WTC11 (cell line): ENCODE measurements around the gene GTF2A1L. TPM values are rescaled to one million over a fixed set of nuclear protein-coding genes. Genes with fewer than 3 reads are reported as not detected.

Source experiments
- ATAC-seq: fragments of 200-7000 bp; cut with Tn5 transposase; 2 replicates; pipeline ENCODE4 v1.10.0; 2021; ENCODE audit warnings: mild to moderate bottlenecking, moderate library complexity
- CTCF ChIA-PET: fragments of 300-600 bp; sonication (Branson Sonifier 250); formaldehyde crosslinking; loops from one replicate; lab custom pipeline; 2021; ENCODE audit warnings: antibody characterized with exemption; lab: Charles Lee
- POLR2A ChIA-PET: fragments of 350-600 bp; sonication (Branson Sonifier 250); formaldehyde crosslinking; loops from one replicate; lab custom pipeline; 2021; ENCODE audit warnings: antibody characterized with exemption; lab: Charles Lee
- DNase-seq: peaks from one replicate; pipeline ENCODE4 v3.0.0; 2021; ENCODE audit warnings: low spot score
- H3K27ac Mint-ChIP-seq: 2 replicates; pipeline ENCODE4 v1.8.0; 2021; ENCODE audit warnings: mixed read lengths
- H3K27me3 Mint-ChIP-seq: 2 replicates; pipeline ENCODE4 v1.8.0; 2021; ENCODE audit warnings: low read depth, mild to moderate bottlenecking, moderate library complexity, mixed read lengths
- H3K36me3 Mint-ChIP-seq: 2 replicates; pipeline ENCODE4 v1.8.0; 2021; ENCODE audit warnings: mixed read lengths
- H3K4me1 Mint-ChIP-seq: 2 replicates; pipeline ENCODE4 v1.8.0; 2022; ENCODE audit warnings: mixed read lengths
- H3K4me3 Mint-ChIP-seq: 2 replicates; pipeline ENCODE4 v1.8.0; 2021; ENCODE audit warnings: mild to moderate bottlenecking, moderate library complexity, mixed read lengths
- H3K9me3 Mint-ChIP-seq: 2 replicates; pipeline ENCODE4 v1.8.0; 2021; ENCODE audit warnings: mixed read lengths
- ATF1 ChIP-seq: sonication (generic); formaldehyde crosslinking; IDR thresholded peaks from 2 replicates; pipeline ENCODE4 v1.8.1; 2023; ENCODE audit warnings: mild to moderate bottlenecking, moderate library complexity, missing genetic modification reagents
- CREB1 ChIP-seq: sonication (generic); formaldehyde crosslinking; IDR thresholded peaks from 2 replicates; pipeline ENCODE4 v1.8.0; 2023; ENCODE audit warnings: mild to moderate bottlenecking, missing genetic modification reagents
- CREM ChIP-seq: sonication (generic); formaldehyde crosslinking; IDR thresholded peaks from 2 replicates; pipeline ENCODE4 v1.8.1; 2022; ENCODE audit warnings: mild to moderate bottlenecking, missing genetic modification reagents, moderate library complexity
- ETV6 ChIP-seq: sonication (generic); formaldehyde crosslinking; IDR thresholded peaks from 2 replicates; pipeline ENCODE4 v1.8.1; 2022; ENCODE audit warnings: mild to moderate bottlenecking, missing genetic modification reagents
- GRHL2 ChIP-seq: fragments of 250-450 bp; sonication (Bioruptor Pico); IDR thresholded peaks from 2 replicates; pipeline ENCODE4 v1.8.0; 2022; ENCODE audit warnings: mild to moderate bottlenecking, moderate library complexity; ENCODE audit not compliant: insufficient replicate concordance, severe bottlenecking
- JAZF1 ChIP-seq: fragments of 250-450 bp; sonication (Bioruptor Pico); IDR thresholded peaks from 2 replicates; pipeline ENCODE4 v1.9.0; 2021; ENCODE audit warnings: moderate library complexity, mild to moderate bottlenecking, inconsistent platforms
- MAX ChIP-seq: sonication (generic); formaldehyde crosslinking; IDR thresholded peaks from 2 replicates; pipeline ENCODE4 v1.8.0; 2022; ENCODE audit warnings: mild to moderate bottlenecking, missing genetic modification reagents
- NFATC4 ChIP-seq: fragments of 250-450 bp; sonication (Bioruptor Pico); IDR thresholded peaks from 2 replicates; pipeline ENCODE4 v1.9.0; 2021; ENCODE audit warnings: mild to moderate bottlenecking
- NR1H2 ChIP-seq: sonication (generic); formaldehyde crosslinking; IDR thresholded peaks from 2 replicates; pipeline ENCODE4 v1.9.0; 2021; ENCODE audit warnings: mild to moderate bottlenecking, moderate library complexity, missing genetic modification reagents
- OVOL2 ChIP-seq: fragments of 250-450 bp; sonication (Bioruptor Pico); IDR thresholded peaks from 2 replicates; pipeline ENCODE4 v1.9.0; 2021; ENCODE audit warnings: mild to moderate bottlenecking, borderline replicate concordance
- USF1 ChIP-seq: sonication (generic); formaldehyde crosslinking; IDR thresholded peaks from 2 replicates; pipeline ENCODE4 v1.8.0; 2022; ENCODE audit warnings: mild to moderate bottlenecking, missing genetic modification reagents
- ZBTB43 ChIP-seq: sonication (generic); formaldehyde crosslinking; IDR thresholded peaks from 2 replicates; pipeline ENCODE4 v1.8.1; 2023; ENCODE audit warnings: mild to moderate bottlenecking, missing genetic modification reagents
- ZNF416 ChIP-seq: fragments of 250-450 bp; sonication (Bioruptor Pico); IDR thresholded peaks from 2 replicates; pipeline ENCODE4 v1.9.0; 2021; ENCODE audit warnings: mild to moderate bottlenecking, inconsistent platforms
- ZNF532 ChIP-seq: fragments of 250-450 bp; sonication (Bioruptor Pico); IDR thresholded peaks from 2 replicates; pipeline ENCODE4 v1.9.0; 2021; ENCODE audit warnings: mild to moderate bottlenecking, borderline replicate concordance
- ZNF671 ChIP-seq: fragments of 250-450 bp; sonication (Bioruptor Pico); IDR thresholded peaks from 2 replicates; pipeline ENCODE4 v1.8.0; 2021; ENCODE audit warnings: mild to moderate bottlenecking
- total RNA-seq: library from RNA; stranded (reverse); gene quantifications from 3 replicates; pipeline ENCODE4 v1.2.3, GENCODE V29; 2021
- TF ChIP-seq, protein P1 (sequence below): fragments of 250-450 bp; sonication (Bioruptor Pico); conservative IDR thresholded peaks from 2 replicates; pipeline ENCODE4 v1.9.0; 2021; ENCODE audit warnings: mild to moderate bottlenecking
- TF ChIP-seq, protein P2 (sequence below): fragments of 250-450 bp; sonication (Bioruptor Pico); IDR thresholded peaks from 2 replicates; pipeline ENCODE4 v1.9.0; 2021; ENCODE audit warnings: moderate library complexity, mild to moderate bottlenecking, inconsistent platforms, borderline replicate concordance
- TF ChIP-seq, protein P3 (sequence below): sonication (generic); formaldehyde crosslinking; conservative IDR thresholded peaks from 2 replicates; pipeline ENCODE4 v1.8.1; 2022; ENCODE audit warnings: mild to moderate bottlenecking, missing genetic modification reagents
- TF ChIP-seq, protein P4 (sequence below): fragments of 250-450 bp; sonication (Bioruptor Pico); IDR thresholded peaks from 2 replicates; pipeline ENCODE4 v1.8.0; 2021; ENCODE audit warnings: mild to moderate bottlenecking
- TF ChIP-seq, protein P5 (sequence below): sonication (generic); formaldehyde crosslinking; IDR thresholded peaks from 2 replicates; pipeline ENCODE4 v1.8.0; 2023; ENCODE audit warnings: mild to moderate bottlenecking, missing genetic modification reagents

GTF2A1L gene
- total RNA-seq, 1 experiment from 2014 or later: not detected

- TF ChIP-seq USF1 (CRISPR knock-in tag) (no peak), GRHL2 (CRISPR knock-in tag) (no peak), ETV6 (CRISPR knock-in tag) (no peak), ATF1 (no peak), NR1H2 (CRISPR knock-in tag) (no peak)
- TF ChIP-seq, protein P1, sequence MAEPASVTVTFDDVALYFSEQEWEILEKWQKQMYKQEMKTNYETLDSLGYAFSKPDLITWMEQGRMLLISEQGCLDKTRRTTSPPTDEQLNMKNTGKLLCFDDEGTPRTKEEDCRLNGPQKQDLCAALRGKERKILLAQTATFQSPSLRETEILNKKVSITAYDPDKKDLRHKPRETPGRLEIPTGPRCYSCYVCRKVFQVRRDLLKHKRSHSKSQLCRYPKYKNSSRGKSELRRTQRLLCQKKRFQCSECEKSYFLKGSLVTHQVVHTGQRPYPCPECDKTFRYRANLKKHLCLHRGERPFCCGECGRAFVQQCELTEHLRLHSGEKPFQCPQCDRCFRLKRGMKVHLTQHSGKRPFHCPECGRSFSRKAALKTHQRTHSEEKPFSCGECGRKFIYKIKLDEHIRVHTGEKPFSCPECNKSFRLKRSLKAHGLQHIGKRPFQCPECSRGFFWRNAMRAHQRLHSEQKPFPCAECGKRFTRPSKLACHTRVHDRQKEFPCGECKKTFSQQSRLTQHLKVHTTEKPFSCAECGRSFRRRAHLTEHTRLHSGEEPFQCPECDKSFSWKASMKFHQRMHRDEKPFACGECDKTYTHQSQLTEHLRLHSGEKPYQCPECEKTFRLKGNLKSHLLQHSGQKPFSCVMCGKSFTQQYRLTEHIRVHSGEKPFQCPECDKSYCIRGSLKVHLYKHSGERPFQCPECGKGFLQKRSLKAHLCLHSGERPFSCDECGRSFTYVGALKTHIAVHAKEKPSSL (CRISPR knock-in tag): no peak
- TF ChIP-seq, protein P2, sequence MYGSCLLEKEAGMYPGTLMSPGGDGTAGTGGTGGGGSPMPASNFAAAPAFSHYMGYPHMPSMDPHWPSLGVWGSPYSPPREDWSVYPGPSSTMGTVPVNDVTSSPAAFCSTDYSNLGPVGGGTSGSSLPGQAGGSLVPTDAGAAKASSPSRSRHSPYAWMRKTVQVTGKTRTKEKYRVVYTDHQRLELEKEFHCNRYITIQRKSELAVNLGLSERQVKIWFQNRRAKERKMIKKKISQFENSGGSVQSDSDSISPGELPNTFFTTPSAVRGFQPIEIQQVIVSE (CRISPR knock-in tag): no peak
These were observed 33.1 kb upstream of the GTF2A1L start (continued) for GRCh38 chr2:48584551-48584950.

- Mint-ChIP-seq H3K9me3 (no peaks in the 10 kb centered on the region), H3K27ac (no peak overlapping the region), H3K36me3 (peaks cover 16% of the 10 kb centered on the region), H3K4me3 (no peak overlapping the region), H3K27me3 (peaks cover 16% of the 10 kb centered on the region), H3K4me1 (peaks cover 37% of the 10 kb centered on the region)
- CTCF ChIA-PET: no interaction called here
- POLR2A ChIA-PET: no interaction called here
- no peak for ATAC-seq
- no peak for TF ChIP-seq GRHL2 (CRISPR knock-in tag)
- TF ChIP-seq, protein P3, sequence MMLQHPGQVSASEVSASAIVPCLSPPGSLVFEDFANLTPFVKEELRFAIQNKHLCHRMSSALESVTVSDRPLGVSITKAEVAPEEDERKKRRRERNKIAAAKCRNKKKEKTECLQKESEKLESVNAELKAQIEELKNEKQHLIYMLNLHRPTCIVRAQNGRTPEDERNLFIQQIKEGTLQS (CRISPR knock-in tag): no peak
- no peak for TF ChIP-seq OVOL2
- TF ChIP-seq, protein P4, sequence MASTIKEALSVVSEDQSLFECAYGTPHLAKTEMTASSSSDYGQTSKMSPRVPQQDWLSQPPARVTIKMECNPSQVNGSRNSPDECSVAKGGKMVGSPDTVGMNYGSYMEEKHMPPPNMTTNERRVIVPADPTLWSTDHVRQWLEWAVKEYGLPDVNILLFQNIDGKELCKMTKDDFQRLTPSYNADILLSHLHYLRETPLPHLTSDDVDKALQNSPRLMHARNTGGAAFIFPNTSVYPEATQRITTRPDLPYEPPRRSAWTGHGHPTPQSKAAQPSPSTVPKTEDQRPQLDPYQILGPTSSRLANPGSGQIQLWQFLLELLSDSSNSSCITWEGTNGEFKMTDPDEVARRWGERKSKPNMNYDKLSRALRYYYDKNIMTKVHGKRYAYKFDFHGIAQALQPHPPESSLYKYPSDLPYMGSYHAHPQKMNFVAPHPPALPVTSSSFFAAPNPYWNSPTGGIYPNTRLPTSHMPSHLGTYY (CRISPR knock-in tag): no peak
- TF ChIP-seq JAZF1 (CRISPR knock-in tag): no peak
- TF ChIP-seq, protein P5, sequence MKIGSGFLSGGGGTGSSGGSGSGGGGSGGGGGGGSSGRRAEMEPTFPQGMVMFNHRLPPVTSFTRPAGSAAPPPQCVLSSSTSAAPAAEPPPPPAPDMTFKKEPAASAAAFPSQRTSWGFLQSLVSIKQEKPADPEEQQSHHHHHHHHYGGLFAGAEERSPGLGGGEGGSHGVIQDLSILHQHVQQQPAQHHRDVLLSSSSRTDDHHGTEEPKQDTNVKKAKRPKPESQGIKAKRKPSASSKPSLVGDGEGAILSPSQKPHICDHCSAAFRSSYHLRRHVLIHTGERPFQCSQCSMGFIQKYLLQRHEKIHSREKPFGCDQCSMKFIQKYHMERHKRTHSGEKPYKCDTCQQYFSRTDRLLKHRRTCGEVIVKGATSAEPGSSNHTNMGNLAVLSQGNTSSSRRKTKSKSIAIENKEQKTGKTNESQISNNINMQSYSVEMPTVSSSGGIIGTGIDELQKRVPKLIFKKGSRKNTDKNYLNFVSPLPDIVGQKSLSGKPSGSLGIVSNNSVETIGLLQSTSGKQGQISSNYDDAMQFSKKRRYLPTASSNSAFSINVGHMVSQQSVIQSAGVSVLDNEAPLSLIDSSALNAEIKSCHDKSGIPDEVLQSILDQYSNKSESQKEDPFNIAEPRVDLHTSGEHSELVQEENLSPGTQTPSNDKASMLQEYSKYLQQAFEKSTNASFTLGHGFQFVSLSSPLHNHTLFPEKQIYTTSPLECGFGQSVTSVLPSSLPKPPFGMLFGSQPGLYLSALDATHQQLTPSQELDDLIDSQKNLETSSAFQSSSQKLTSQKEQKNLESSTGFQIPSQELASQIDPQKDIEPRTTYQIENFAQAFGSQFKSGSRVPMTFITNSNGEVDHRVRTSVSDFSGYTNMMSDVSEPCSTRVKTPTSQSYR (CRISPR knock-in tag): no peak
- TF ChIP-seq ZNF416 (CRISPR knock-in tag): no peak
- no peak for DNase-seq
These were observed 31.2 kb upstream of the GTF2A1L start for GRCh38 chr2:48586433-48586832.

GRCh38 chr2:48587560-48587959 is 30.1 kb upstream of the GTF2A1L start:
- no peaks in the 10 kb centered on the region for H3K9me3 Mint-ChIP-seq
- H3K27me3 Mint-ChIP-seq: peaks cover 16% of the 10 kb centered on the region
- ATAC-seq (no peak), DNase-seq (no peak)
- CTCF ChIA-PET: interaction anchor here (0.9 to 2.7 kb wide), 7 partner anchors 17 to 121 kb away, joined by 3 to 15 read pairs (median 5); no protein-coding TSS in a partner anchor
- H3K27ac Mint-ChIP-seq: no peak overlapping the region
- peaks cover 7% of the 10 kb centered on the region; the same call in 1 of the 2 replicates for H3K36me3 Mint-ChIP-seq
- no peak overlapping the region for H3K4me3 Mint-ChIP-seq
- POLR2A ChIA-PET: no interaction called here
- H3K4me1 Mint-ChIP-seq: peaks cover 37% of the 10 kb centered on the region
- TF ChIP-seq CREB1 (no peak), CREM (CRISPR knock-in tag) (no peak), ZNF532 (CRISPR knock-in tag) (no peak), ZNF671 (CRISPR knock-in tag) (no peak), ZBTB43 (CRISPR knock-in tag) (no peak), MAX (CRISPR knock-in tag) (no peak), NFATC4 (no peak)
